GM12878 (cell line): ENCODE results near the gene PLD3. TPM values are rescaled to one million over a fixed set of nuclear protein-coding genes. Genes with fewer than 3 reads are reported as not detected.

Experiments used
- ATAC-seq: fragments of 200-7000 bp; cut with Tn5 transposase; 3 replicates; pipeline ENCODE4 v1.9.1; 2020; ENCODE audit warnings: mild to moderate bottlenecking, moderate library complexity
- BruUV-seq: library from RNA; stranded (reverse); fragments of 400-500 nt; replicated peaks from 2 replicates; lab custom pipeline; 2021; lab: Mats Ljungman, UMichigan
- CTCF ChIA-PET: fragments of 300-600 bp; sonication (Branson Sonifier 250); formaldehyde crosslinking; extraction: SDS; loops from one replicate; lab custom pipeline; 2021; ENCODE audit warnings: inconsistent platforms; lab: Yijun Ruan, JAX
- POLR2A ChIA-PET: fragments of 350-600 bp; formaldehyde crosslinking; extraction: SDS; loops from one replicate; lab custom pipeline; 2021; ENCODE audit warnings: inconsistent platforms; lab: Charles Lee
- RAD21 ChIA-PET: fragments of 300-600 bp; sonication (Branson Sonifier 250); formaldehyde crosslinking; loops from one replicate; lab custom pipeline; 2023; ENCODE audit warnings: antibody characterized with exemption; ENCODE audit not compliant: unreplicated experiment; lab: Charles Lee
- SMC1A ChIA-PET: fragments of 300-600 bp; sonication (Branson Sonifier 250); formaldehyde crosslinking; loops from one replicate; lab custom pipeline; 2023; ENCODE audit not compliant: unreplicated experiment, uncharacterized antibody; lab: Charles Lee
- DNase-seq: peaks from one replicate; pipeline ENCODE4 v3.0.0-alpha.2; 2011; ENCODE audit warnings: low read depth, low spot score
- FAIRE-seq: peaks from 3 replicates; lab custom pipeline; 2011; peaks lifted over from hg19 to GRCh38; lab: Jason Lieb, UNC
- H2AFZ ChIP-seq: 2 replicates; pipeline ENCODE4 v1.6.0; 2011; ENCODE audit warnings: low read depth, low read length, control low read depth; ENCODE audit not compliant: control insufficient read depth
- H3K27ac ChIP-seq: 2 replicates; pipeline ENCODE4 v1.5.1; 2011; ENCODE audit warnings: control low read depth; ENCODE audit not compliant: control insufficient read depth, insufficient read depth
- H3K27me3 ChIP-seq, 2 experiments: replicated peaks in 1 of 2; 2 replicates each; pipeline versions ENCODE4 v1.6.0 to v1.6.1; 2011; ENCODE audit warnings: low read length in 1 of 2; ENCODE audit not compliant: control insufficient read depth in 2 of 2, insufficient read depth in 2 of 2
- H3K36me3 ChIP-seq, 2 experiments: 2 replicates each; pipeline ENCODE4 v1.5.1; 2011; ENCODE audit warnings: low read length in 1 of 2; ENCODE audit not compliant: control insufficient read depth in 2 of 2, insufficient read depth in 2 of 2
- H3K4me1 ChIP-seq: 2 replicates; pipeline ENCODE4 v1.6.1; 2011; ENCODE audit warnings: mild to moderate bottlenecking, low read length, moderate library complexity, mixed read lengths; ENCODE audit not compliant: control insufficient read depth, insufficient read depth
- H3K4me2 ChIP-seq: 2 replicates; pipeline ENCODE4 v1.6.0; 2011; ENCODE audit warnings: control low read depth; ENCODE audit not compliant: control insufficient read depth, insufficient read depth
- H3K4me3 ChIP-seq: fragments of 200-600 bp; sonication (generic); 2 replicates; pipeline ENCODE4 v1.5.1; 2016
- H3K79me2 ChIP-seq: 2 replicates; pipeline ENCODE4 v1.6.0; 2011; ENCODE audit warnings: low read length; ENCODE audit not compliant: control insufficient read depth, insufficient read depth
- H3K9ac ChIP-seq: 2 replicates; pipeline ENCODE4 v1.8.0; 2011; ENCODE audit warnings: low read length, control low read depth, mixed read lengths; ENCODE audit not compliant: control insufficient read depth, insufficient read depth
- H3K9me3 ChIP-seq: replicated peaks from 3 replicates; pipeline ENCODE4 v1.5.1; 2011; ENCODE audit warnings: mild to moderate bottlenecking, low read length; ENCODE audit not compliant: control insufficient read depth, insufficient read depth
- H4K20me1 ChIP-seq: 2 replicates; pipeline ENCODE4 v1.6.0; 2011; ENCODE audit not compliant: control insufficient read depth, insufficient read depth
- GABPA ChIP-seq: IDR thresholded peaks from 2 replicates; pipeline ENCODE4 v1.6.1; 2014; ENCODE audit warnings: antibody characterized with exemption, low read depth, mild to moderate bottlenecking, inconsistent platforms
- KLF5 ChIP-seq: fragments of 450-650 bp; IDR thresholded peaks from 2 replicates; pipeline ENCODE4 v1.6.1; 2014; ENCODE audit warnings: mild to moderate bottlenecking; ENCODE audit not compliant: partially characterized antibody
- RCOR1 ChIP-seq: conservative IDR thresholded peaks from 2 replicates; pipeline ENCODE4 v1.6.1; 2012; ENCODE audit warnings: low read depth, low read length, improper control_type of control experiment
- SMAD5 ChIP-seq: IDR thresholded peaks from 2 replicates; pipeline ENCODE4 v1.6.1; 2016; ENCODE audit warnings: antibody characterized with exemption, low read depth
- SRF ChIP-seq, 2 experiments: IDR thresholded peaks; 2 replicates each; pipeline ENCODE4 v1.6.1; 2011; ENCODE audit warnings: low read depth in 2 of 2, low read length in 2 of 2, mild to moderate bottlenecking in 1 of 2, moderate library complexity in 1 of 2
- ZNF384 ChIP-seq: IDR thresholded peaks from 2 replicates; pipeline ENCODE4 v1.6.1; 2012; ENCODE audit warnings: low read depth, mild to moderate bottlenecking, low read length, improper control_type of control experiment, borderline replicate concordance
- WGBS: methylation state at CpG from one replicate; pipeline ENCODE4 v1.1.6; 2016; ENCODE audit warnings: low lambda C conversion rate; ENCODE audit not compliant: insufficient replicate concordance, insufficient coverage; ENCODE audit errors: missing lambda C conversion rate; 5-methylcytosine and 5-hydroxymethylcytosine counted together
- in situ Hi-C: fragments of 300-500 bp; cut with MboI; formaldehyde crosslinking; loops from 9 replicates; pipeline ENCODE4 v1.14.3; 2018; ENCODE audit warnings: mixed read lengths
- intact Hi-C: fragments of 100-400 bp; cut with micrococcal nuclease; formaldehyde crosslinking; loops from one replicate; pipeline ENCODE4 v1.14.2; 2022; ENCODE audit not compliant: unreplicated experiment
- polyA plus RNA-seq, 11 experiments: library from polyadenylated mRNA; depleted of rRNA in 4 of 11; unstranded in 6 of 11; stranded (reverse) in 5 of 11; fragments of >200 nt; fragmentation: Nextera tagmentation in 4 of 11; fragmentation: Illumina TruSeq in 1 of 11; extraction: Ambion mirVana in 4 of 11; extraction: Trizol in 1 of 11; gene quantifications; 1 replicate in 1 of 11; 2 replicates in 10 of 11; pipeline versions ENCODE4 v1.2.1 to v1.2.3, GENCODE V29; 2011 to 2016; ENCODE audit warnings: inconsistent platforms in 2 of 11, missing spikeins in 2 of 11, low read depth in 1 of 11
- total RNA-seq, 4 experiments: library from RNA; depleted of rRNA in 3 of 4; stranded (reverse); fragments of >200 nt in 3 of 4; fragmentation: Illumina TruSeq in 1 of 4; extraction: Trizol in 1 of 4; gene quantifications; 2 replicates each; pipeline versions ENCODE4 v1.2.1 to v1.2.3, GENCODE V29; 2013 to 2021
- TF ChIP-seq, protein P1 (sequence below): fragments of 450-650 bp; formaldehyde crosslinking; IDR thresholded peaks from 2 replicates; pipeline ENCODE4 v1.5.0; 2022; ENCODE audit warnings: mild to moderate bottlenecking, missing genetic modification characterization
- TF ChIP-seq, protein P2 (sequence below): IDR thresholded peaks from 2 replicates; pipeline ENCODE4 v1.6.1; 2012; ENCODE audit warnings: mild to moderate bottlenecking, low read depth, low read length

Gene PLD3
- total and polyA plus RNA-seq, 10 of the 15 experiments (the other 5 are each of a cell fraction or from before 2014, with no cell fraction given), result 1.3 to 134 (median 72.7) TPM

DNA sequence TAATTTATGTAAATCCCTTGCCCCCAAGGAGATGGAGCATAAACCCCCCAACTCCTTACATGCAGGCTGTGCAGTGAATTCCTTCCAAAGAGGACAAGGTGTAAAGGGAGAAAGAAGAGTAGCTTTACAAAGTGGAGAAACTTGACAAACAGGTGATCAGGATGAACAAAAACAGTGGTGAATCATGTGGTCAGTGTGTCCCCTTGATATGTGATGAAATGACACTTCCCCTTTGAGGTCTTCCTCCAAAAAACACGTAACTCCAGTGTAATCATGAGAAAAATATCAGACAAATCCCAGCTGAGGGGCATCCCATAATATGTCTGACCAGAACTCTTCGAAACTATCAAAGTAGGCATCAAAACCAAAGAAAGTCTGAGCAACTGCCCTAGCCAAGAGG lies 33.8 kb upstream of the PLD3 start:
- no peak overlapping the region for H3K27ac ChIP-seq
- H3K36me3 ChIP-seq, result peaks cover 3 to 4% of the 10 kb centered on the region in 2 experiments; a peak in 3 of 4 replicates
- FAIRE-seq, result no peak
- no peak overlapping the region for H3K9ac ChIP-seq
- H2AFZ ChIP-seq, result no peak overlapping the region
- no peak for ATAC-seq
- ChIA-PET SMC1A (interaction anchor here (1.2 to 3.0 kb wide), 2 partner anchors 9 to 11 kb away, joined by 3 to 9 read pairs; no protein-coding TSS in a partner anchor), RAD21 (no interaction called here), CTCF (interaction anchor here (3.7 kb wide), 1 partner anchor 9 kb away, joined by 18 read pairs; no protein-coding TSS in a partner anchor), POLR2A (no interaction called here)
- no peak for DNase-seq
- no peaks in the 10 kb centered on the region for H3K9me3 ChIP-seq
- H3K4me2 ChIP-seq, result no peak overlapping the region
- H4K20me1 ChIP-seq, result no peaks in the 10 kb centered on the region
- 74% methylated on average over 2 of the region's 2 CpGs for WGBS
- H3K4me1 ChIP-seq, result no peaks in the 10 kb centered on the region
- intact Hi-C loops, result no loop called here
- H3K27me3 ChIP-seq, result no peaks in the 10 kb centered on the region
- TF ChIP-seq RCOR1 (no peak), ZNF384 (no peak), GABPA (no peak), SRF (IDR thresholded peaks at IDR 0.05; ENCODE audit: low read depth in 2 of 2, low read length in 2 of 2) (no peak), KLF5 (no peak), SMAD5 (no peak)
- TF ChIP-seq, protein P1, sequence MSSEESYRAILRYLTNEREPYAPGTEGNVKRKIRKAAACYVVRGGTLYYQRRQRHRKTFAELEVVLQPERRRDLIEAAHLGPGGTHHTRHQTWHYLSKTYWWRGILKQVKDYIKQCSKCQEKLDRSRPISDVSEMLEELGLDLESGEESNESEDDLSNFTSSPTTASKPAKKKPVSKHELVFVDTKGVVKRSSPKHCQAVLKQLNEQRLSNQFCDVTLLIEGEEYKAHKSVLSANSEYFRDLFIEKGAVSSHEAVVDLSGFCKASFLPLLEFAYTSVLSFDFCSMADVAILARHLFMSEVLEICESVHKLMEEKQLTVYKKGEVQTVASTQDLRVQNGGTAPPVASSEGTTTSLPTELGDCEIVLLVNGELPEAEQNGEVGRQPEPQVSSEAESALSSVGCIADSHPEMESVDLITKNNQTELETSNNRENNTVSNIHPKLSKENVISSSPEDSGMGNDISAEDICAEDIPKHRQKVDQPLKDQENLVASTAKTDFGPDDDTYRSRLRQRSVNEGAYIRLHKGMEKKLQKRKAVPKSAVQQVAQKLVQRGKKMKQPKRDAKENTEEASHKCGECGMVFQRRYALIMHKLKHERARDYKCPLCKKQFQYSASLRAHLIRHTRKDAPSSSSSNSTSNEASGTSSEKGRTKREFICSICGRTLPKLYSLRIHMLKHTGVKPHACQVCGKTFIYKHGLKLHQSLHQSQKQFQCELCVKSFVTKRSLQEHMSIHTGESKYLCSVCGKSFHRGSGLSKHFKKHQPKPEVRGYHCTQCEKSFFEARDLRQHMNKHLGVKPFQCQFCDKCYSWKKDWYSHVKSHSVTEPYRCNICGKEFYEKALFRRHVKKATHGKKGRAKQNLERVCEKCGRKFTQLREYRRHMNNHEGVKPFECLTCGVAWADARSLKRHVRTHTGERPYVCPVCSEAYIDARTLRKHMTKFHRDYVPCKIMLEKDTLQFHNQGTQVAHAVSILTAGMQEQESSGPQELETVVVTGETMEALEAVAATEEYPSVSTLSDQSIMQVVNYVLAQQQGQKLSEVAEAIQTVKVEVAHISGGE (CRISPR knock-in tag), result no peak
- TF ChIP-seq, protein P2, sequence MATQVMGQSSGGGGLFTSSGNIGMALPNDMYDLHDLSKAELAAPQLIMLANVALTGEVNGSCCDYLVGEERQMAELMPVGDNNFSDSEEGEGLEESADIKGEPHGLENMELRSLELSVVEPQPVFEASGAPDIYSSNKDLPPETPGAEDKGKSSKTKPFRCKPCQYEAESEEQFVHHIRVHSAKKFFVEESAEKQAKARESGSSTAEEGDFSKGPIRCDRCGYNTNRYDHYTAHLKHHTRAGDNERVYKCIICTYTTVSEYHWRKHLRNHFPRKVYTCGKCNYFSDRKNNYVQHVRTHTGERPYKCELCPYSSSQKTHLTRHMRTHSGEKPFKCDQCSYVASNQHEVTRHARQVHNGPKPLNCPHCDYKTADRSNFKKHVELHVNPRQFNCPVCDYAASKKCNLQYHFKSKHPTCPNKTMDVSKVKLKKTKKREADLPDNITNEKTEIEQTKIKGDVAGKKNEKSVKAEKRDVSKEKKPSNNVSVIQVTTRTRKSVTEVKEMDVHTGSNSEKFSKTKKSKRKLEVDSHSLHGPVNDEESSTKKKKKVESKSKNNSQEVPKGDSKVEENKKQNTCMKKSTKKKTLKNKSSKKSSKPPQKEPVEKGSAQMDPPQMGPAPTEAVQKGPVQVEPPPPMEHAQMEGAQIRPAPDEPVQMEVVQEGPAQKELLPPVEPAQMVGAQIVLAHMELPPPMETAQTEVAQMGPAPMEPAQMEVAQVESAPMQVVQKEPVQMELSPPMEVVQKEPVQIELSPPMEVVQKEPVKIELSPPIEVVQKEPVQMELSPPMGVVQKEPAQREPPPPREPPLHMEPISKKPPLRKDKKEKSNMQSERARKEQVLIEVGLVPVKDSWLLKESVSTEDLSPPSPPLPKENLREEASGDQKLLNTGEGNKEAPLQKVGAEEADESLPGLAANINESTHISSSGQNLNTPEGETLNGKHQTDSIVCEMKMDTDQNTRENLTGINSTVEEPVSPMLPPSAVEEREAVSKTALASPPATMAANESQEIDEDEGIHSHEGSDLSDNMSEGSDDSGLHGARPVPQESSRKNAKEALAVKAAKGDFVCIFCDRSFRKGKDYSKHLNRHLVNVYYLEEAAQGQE, result no peak
- no TSS peak for BruUV-seq
- no peak overlapping the region for H3K4me3 ChIP-seq
- in situ Hi-C loops, result no loop called here
- H3K79me2 ChIP-seq, result no peaks in the 10 kb centered on the region
